H1 (cell line): ENCODE data around the gene COL6A1. TPM values are rescaled to one million over a fixed set of nuclear protein-coding genes. Genes with fewer than 3 reads are reported as not detected.

Experiments used
- CTCF ChIA-PET: fragments of 300-600 bp; sonication (Branson Sonifier 250); formaldehyde crosslinking; loops from one replicate; lab custom pipeline; 2021; ENCODE audit not compliant: partially characterized antibody; lab: Charles Lee
- POLR2A ChIA-PET: fragments of 300-600 bp; sonication (Branson Sonifier 250); formaldehyde crosslinking; loops from one replicate; lab custom pipeline; 2021; ENCODE audit warnings: inconsistent platforms; ENCODE audit not compliant: partially characterized antibody; lab: Charles Lee
- DNase-seq, 2 experiments: peaks; one replicate each; pipeline versions ENCODE4 v3.0.0 to v3.0.0-alpha.2; 2010 to 2022; ENCODE audit warnings: low spot score in 2 of 2, low read depth in 1 of 2, mixed read lengths in 1 of 2
- FAIRE-seq: peaks from 2 replicates; lab custom pipeline; 2011; peaks lifted over from hg19 to GRCh38; lab: Jason Lieb, UNC
- H2AFZ ChIP-seq: 2 replicates; pipeline ENCODE4 v1.8.1; 2012; ENCODE audit warnings: low read length, inconsistent platforms
- H2AK5ac ChIP-seq: 2 replicates; pipeline ENCODE4 v1.6.1; 2013; ENCODE audit warnings: low read depth, low read length
- H2BK120ac ChIP-seq: replicated peaks from 2 replicates; pipeline ENCODE3; 2013; ENCODE audit warnings: low read depth, low read length, inconsistent platforms
- H2BK12ac ChIP-seq: 2 replicates; pipeline ENCODE4 v1.6.1; 2013; ENCODE audit warnings: low read depth, low read length
- H2BK15ac ChIP-seq: 2 replicates; pipeline ENCODE4 v1.6.1; 2013; ENCODE audit warnings: low read length
- H2BK20ac ChIP-seq: 2 replicates; pipeline ENCODE4 v1.6.1; 2013; ENCODE audit warnings: low read length
- H2BK5ac ChIP-seq: 2 replicates; pipeline ENCODE4 v1.6.1; 2013; ENCODE audit warnings: low read depth, low read length
- H3K14ac ChIP-seq: 2 replicates; pipeline ENCODE4 v1.6.1; 2013; ENCODE audit warnings: inconsistent platforms; ENCODE audit not compliant: insufficient read length
- H3K18ac ChIP-seq: 2 replicates; pipeline ENCODE4 v1.6.1; 2013; ENCODE audit warnings: low read length; ENCODE audit errors: extremely low read depth
- H3K23ac ChIP-seq: 2 replicates; pipeline ENCODE4 v1.6.1; 2013; ENCODE audit warnings: inconsistent platforms; ENCODE audit not compliant: insufficient read length
- H3K23me2 ChIP-seq: 2 replicates; pipeline ENCODE4 v1.6.1; 2013; ENCODE audit warnings: low read depth, low read length
- H3K27ac ChIP-seq: 2 replicates; pipeline ENCODE4 v1.6.1; 2011; ENCODE audit warnings: low read depth, low read length, inconsistent platforms
- H3K27me3 ChIP-seq, 4 experiments: replicated peaks in 1 of 4; 1 replicate in 1 of 4; 2 replicates in 3 of 4; pipeline versions ENCODE4 v1.6.1 to v1.8.1; 2011 to 2013; ENCODE audit warnings: low read length in 3 of 4, mild to moderate bottlenecking in 3 of 4, inconsistent platforms in 2 of 4, mixed read lengths in 2 of 4, moderate library complexity in 1 of 4; ENCODE audit not compliant: control insufficient read depth in 3 of 4, insufficient read depth in 3 of 4; ENCODE audit errors: extremely low read depth in 1 of 4
- H3K36me3 ChIP-seq, 4 experiments: 2 replicates each; pipeline versions ENCODE4 v1.6.1 to v1.8.1; 2011 to 2013; ENCODE audit warnings: mild to moderate bottlenecking in 4 of 4, low read length in 3 of 4, moderate library complexity in 2 of 4, control low read depth in 1 of 4, inconsistent platforms in 1 of 4; ENCODE audit not compliant: insufficient read depth in 4 of 4, control insufficient read depth in 2 of 4
- H3K4ac ChIP-seq: replicated peaks from 2 replicates; pipeline ENCODE3; 2013; ENCODE audit warnings: low read length, low read depth, mixed read lengths, inconsistent platforms; ENCODE audit not compliant: insufficient read length
- H3K4me1 ChIP-seq, 4 experiments: replicated peaks in 1 of 4; 1 replicate in 1 of 4; 2 replicates in 3 of 4; pipeline versions ENCODE4 v1.6.1 to v1.8.1; 2011 to 2013; ENCODE audit warnings: low read length in 3 of 4, inconsistent platforms in 2 of 4, mixed read lengths in 1 of 4; ENCODE audit not compliant: insufficient read depth in 4 of 4, control insufficient read depth in 3 of 4
- H3K4me2 ChIP-seq, 2 experiments: 2 replicates each; pipeline versions ENCODE4 v1.6.1 to v1.8.1; 2011 to 2013; ENCODE audit warnings: low read depth in 2 of 2, low read length in 2 of 2, control low read depth in 1 of 2, inconsistent platforms in 1 of 2, mild to moderate bottlenecking in 1 of 2; ENCODE audit not compliant: insufficient read depth in 1 of 2
- H3K4me3 ChIP-seq, 4 experiments: fragments of 200-600, 300-600 bp in 1 of 4; sonication (generic), shearing (Covaris generic), sonication (Bioruptor Twin) in 1 of 4; 2 replicates each; pipeline versions ENCODE4 v1.5.1 to v1.8.1; 2011 to 2016; ENCODE audit warnings: low read length in 4 of 4, low read depth in 3 of 4, control low read depth in 2 of 4, inconsistent platforms in 2 of 4, mild to moderate bottlenecking in 2 of 4, mixed read lengths in 1 of 4, moderate library complexity in 1 of 4; ENCODE audit not compliant: insufficient read depth in 2 of 4; ENCODE audit errors: extremely low read depth in 1 of 4
- H3K56ac ChIP-seq: replicated peaks from 2 replicates; pipeline ENCODE3; 2013; ENCODE audit warnings: low read depth, mild to moderate bottlenecking, mixed read lengths, low read length, inconsistent platforms; ENCODE audit not compliant: insufficient read length
- H3K79me1 ChIP-seq: 2 replicates; pipeline ENCODE4 v1.6.1; 2013; ENCODE audit warnings: low read depth, low read length, control low read depth
- H3K79me2 ChIP-seq, 2 experiments: 2 replicates each; pipeline versions ENCODE4 v1.6.1 to v1.8.1; 2012 to 2013; ENCODE audit warnings: low read length in 2 of 2, mild to moderate bottlenecking in 2 of 2, inconsistent platforms in 1 of 2; ENCODE audit not compliant: insufficient read depth in 2 of 2, control insufficient read depth in 1 of 2
- H3K9ac ChIP-seq, 4 experiments: replicated peaks in 1 of 4; 1 replicate in 1 of 4; 2 replicates in 3 of 4; pipeline versions ENCODE4 v1.6.1 to v1.8.1; 2011 to 2013; ENCODE audit warnings: low read depth in 3 of 4, low read length in 3 of 4, control low read depth in 2 of 4, mild to moderate bottlenecking in 2 of 4, moderate library complexity in 2 of 4, inconsistent platforms in 1 of 4; ENCODE audit errors: extremely low read depth in 1 of 4
- H3K9me3 ChIP-seq, 2 experiments: 2 replicates each; pipeline versions ENCODE4 v1.6.1 to v1.8.1; 2012 to 2013; ENCODE audit warnings: mild to moderate bottlenecking in 2 of 2, moderate library complexity in 2 of 2, control low read depth in 1 of 2, inconsistent platforms in 1 of 2, low read depth in 1 of 2, low read length in 1 of 2, mixed read lengths in 1 of 2; ENCODE audit not compliant: insufficient read depth in 2 of 2
- H4K20me1 ChIP-seq, 2 experiments: replicated peaks in 1 of 2; 2 replicates each; pipeline versions ENCODE3 to v1.8.1; 2011 to 2013; ENCODE audit warnings: inconsistent platforms in 2 of 2, low read length in 2 of 2, mild to moderate bottlenecking in 1 of 2; ENCODE audit not compliant: insufficient read depth in 2 of 2, control insufficient read depth in 1 of 2
- H4K5ac ChIP-seq: 2 replicates; pipeline ENCODE4 v1.6.1; 2013; ENCODE audit warnings: low read length, low read depth, mixed read lengths, inconsistent platforms; ENCODE audit not compliant: insufficient read length
- H4K8ac ChIP-seq: 2 replicates; pipeline ENCODE4 v1.8.0; 2013; ENCODE audit warnings: mild to moderate bottlenecking, moderate library complexity, low read length, inconsistent platforms; ENCODE audit not compliant: insufficient read depth; ENCODE audit errors: extremely low read depth
- H4K91ac ChIP-seq: replicated peaks from 2 replicates; pipeline ENCODE3; 2013; ENCODE audit warnings: low read length, mixed read lengths, inconsistent platforms; ENCODE audit not compliant: insufficient read length
- CBX5 ChIP-seq: fragments of 300-800, 300-1000 bp; sonication (generic); IDR thresholded peaks from 2 replicates; pipeline ENCODE4 v1.7.1; 2016; ENCODE audit warnings: antibody characterized with exemption, low read length, low read depth
- CBX8 ChIP-seq: fragments of 300-800, 300-1000 bp; sonication (generic); IDR thresholded peaks from 2 replicates; pipeline ENCODE4 v1.7.1; 2016; ENCODE audit warnings: low read depth, low read length, borderline replicate concordance
- E2F6 ChIP-seq: IDR thresholded peaks from 2 replicates; pipeline ENCODE4 v1.6.1; 2012; ENCODE audit warnings: inconsistent platforms
- EP300 ChIP-seq, 2 experiments: IDR thresholded peaks; 1 replicate in 1 of 2; 2 replicates in 1 of 2; pipeline ENCODE4 v1.6.1; 2011 to 2012; ENCODE audit warnings: low read depth in 2 of 2, low read length in 2 of 2, mild to moderate bottlenecking in 2 of 2, borderline replicate concordance in 1 of 2, inconsistent platforms in 1 of 2, moderate library complexity in 1 of 2
- GTF2F1 ChIP-seq: IDR thresholded peaks from 2 replicates; pipeline ENCODE4 v1.6.1; 2012; ENCODE audit warnings: low read depth, low read length, improper control_type of control experiment, borderline replicate concordance
- JUN ChIP-seq: IDR thresholded peaks from 2 replicates; pipeline ENCODE4 v1.6.1; 2011; ENCODE audit warnings: low read depth, mild to moderate bottlenecking, improper control_type of control experiment, low read length
- JUND ChIP-seq: IDR thresholded peaks from 2 replicates; pipeline ENCODE4 v1.6.1; 2011; ENCODE audit warnings: mild to moderate bottlenecking, improper control_type of control experiment, low read length
- TAF7 ChIP-seq: optimal IDR thresholded peaks from 2 replicates; pipeline ENCODE3; 2011; ENCODE audit warnings: low read depth, mild to moderate bottlenecking, inconsistent platforms, low read length, moderate library complexity, borderline replicate concordance
- WGBS, 2 experiments: shearing (Covaris generic) in 1 of 2; methylation state at CpG; one replicate each; pipeline versions ENCODE4 v1.1.6 to v1.1.7; 2013 to 2015; ENCODE audit warnings: low lambda C conversion rate in 2 of 2, mixed read lengths in 2 of 2, inconsistent platforms in 1 of 2, low coverage in 1 of 2, missing lambda C conversion rate in 1 of 2; ENCODE audit not compliant: insufficient replicate concordance in 2 of 2, insufficient coverage in 1 of 2, insufficient read length in 1 of 2; ENCODE audit errors: extremely low coverage in 1 of 2, missing lambda C conversion rate in 1 of 2; 5-methylcytosine and 5-hydroxymethylcytosine counted together
- polyA plus RNA-seq, 7 experiments: library from polyadenylated mRNA; depleted of rRNA in 3 of 7; stranded (reverse) in 5 of 7; unstranded in 2 of 7; fragments of >200 nt in 5 of 7; fragments of 200-250 nt in 2 of 7; gene quantifications; 1 replicate in 5 of 7; 2 replicates in 1 of 7; 4 replicates in 1 of 7; pipeline versions ENCODE4 v1.2.1 to v1.2.3, GENCODE V29; 2011 to 2013; ENCODE audit warnings: missing spikeins in 2 of 7, mixed read lengths in 2 of 7
- total RNA-seq: library from RNA; stranded (reverse); fragmentation: NEBNext Ultra II Directional; extraction: Animal tissue kit (Norgen Biotek cat#: 25700); gene quantifications from 2 replicates; pipeline ENCODE4 v1.2.1, GENCODE V29; 2021

COL6A1 gene
- total and polyA plus RNA-seq, 2 of the 8 experiments (the other 6 are each of a cell fraction or from before 2014, with no cell fraction given), result 100 to 115 TPM

GRCh38 chr21:46031484-46031883, 49.9 kb downstream of the COL6A1 start:
- Histone ChIP-seq H3K27me3 (no peaks in the 10 kb centered on the region), H4K5ac (no peak overlapping the region), H3K79me1 (no peaks in the 10 kb centered on the region), H3K23ac (no peak overlapping the region), H2BK120ac (no peak overlapping the region), H3K27ac (no peak overlapping the region), H3K23me2 (no peaks in the 10 kb centered on the region), H4K20me1 (no peaks in the 10 kb centered on the region), H2BK12ac (no peak overlapping the region; the same call in 1 of the 2 replicates), H2AFZ (no peak overlapping the region), H2BK15ac (no peak overlapping the region), H3K4me1 (no peaks in the 10 kb centered on the region), H3K14ac (no peak overlapping the region), H3K4me2 (no peak overlapping the region), H3K9me3 (no peaks in the 10 kb centered on the region), H4K91ac (no peak overlapping the region), H3K79me2 (no peaks in the 10 kb centered on the region), H2BK5ac (no peak overlapping the region), H3K4ac (no peak overlapping the region), H3K18ac (no peak overlapping the region), H4K8ac (no peak overlapping the region), H3K9ac (no peak overlapping the region), H3K4me3 (no peak overlapping the region), H3K36me3 (no peaks in the 10 kb centered on the region), H2AK5ac (no peak overlapping the region), H3K56ac (no peak overlapping the region), H2BK20ac (no peak overlapping the region)
- POLR2A ChIA-PET, result no interaction called here
- DNase-seq (no peak), FAIRE-seq (no peak)
- 96% methylated on average over 12 of the region's 12 CpGs; no CpG with 5 or more reads in 1 of the 2 experiments for WGBS, 2 experiments
- no peak for TF ChIP-seq JUN
- no peak for TF ChIP-seq JUND
- TF ChIP-seq TAF7, result no peak
- TF ChIP-seq CBX8, result no peak
- no peak for TF ChIP-seq E2F6
- no peak for TF ChIP-seq CBX5
- no peak for TF ChIP-seq GTF2F1
- no peak for TF ChIP-seq EP300 (IDR thresholded peaks at IDR 0.05; ENCODE audit: borderline replicate concordance in 1 of 2, low read depth in 2 of 2, low read length in 2 of 2)
- CTCF ChIA-PET, result interaction anchor here (0.6 to 1.3 kb wide), 2 partner anchors 25 to 110 kb away, joined by 3 read pairs; no protein-coding TSS in a partner anchor
